Endothelial cell of umbilical vein (primary cell): ENCODE data around the gene CYP11A1. TPM values are rescaled to one million over a fixed set of nuclear protein-coding genes. Genes with fewer than 3 reads are reported as not detected.

Source experiments
- BruUV-seq: library from RNA; stranded (reverse); fragments of 400-500 nt; replicated peaks from 2 replicates; lab custom pipeline; 2021; lab: Mats Ljungman, UMichigan
- CTCF ChIA-PET: fragments of 300-600, 350-600 bp; sonication (Branson Sonifier 250); formaldehyde crosslinking; loops from one replicate; lab custom pipeline; 2021; ENCODE audit warnings: antibody characterized with exemption, inconsistent platforms; lab: Charles Lee
- POLR2A ChIA-PET: fragments of 300-600, 350-600 bp; sonication (Branson Sonifier 250); formaldehyde crosslinking; loops from one replicate; lab custom pipeline; 2021; ENCODE audit warnings: antibody characterized with exemption, inconsistent platforms; lab: Charles Lee
- DNase-seq: peaks from one replicate; pipeline ENCODE4 v3.0.0-alpha.2; 2011; ENCODE audit warnings: low read depth, low spot score
- FAIRE-seq: peaks from 2 replicates; lab custom pipeline; 2011; peaks lifted over from hg19 to GRCh38; lab: Jason Lieb, UNC
- H2AFZ ChIP-seq: 2 replicates; pipeline ENCODE4 v1.6.0; 2012; ENCODE audit warnings: low read depth, low read length, control low read depth, inconsistent platforms
- H3K27ac ChIP-seq: 2 replicates; pipeline ENCODE4 v1.5.1; 2011; ENCODE audit warnings: low read depth, mild to moderate bottlenecking, control low read depth, low read length, moderate library complexity; ENCODE audit not compliant: insufficient read depth
- H3K27me3 ChIP-seq, 2 experiments: 2 replicates each; pipeline versions ENCODE4 v1.6.0 to v1.6.1; 2011; ENCODE audit warnings: low read length in 2 of 2, mixed read lengths in 1 of 2; ENCODE audit not compliant: control insufficient read depth in 2 of 2, insufficient read depth in 2 of 2
- H3K36me3 ChIP-seq, 2 experiments: 2 replicates in 1 of 2; 3 replicates in 1 of 2; pipeline ENCODE4 v1.5.1; 2011; ENCODE audit warnings: low read length in 2 of 2, mild to moderate bottlenecking in 1 of 2, moderate library complexity in 1 of 2; ENCODE audit not compliant: control insufficient read depth in 2 of 2, insufficient read depth in 2 of 2; ENCODE audit errors: extremely low read depth in 1 of 2
- H3K4me1 ChIP-seq: 3 replicates; pipeline ENCODE4 v1.5.1; 2011; ENCODE audit warnings: mild to moderate bottlenecking, low read length; ENCODE audit not compliant: control insufficient read depth, insufficient read depth; ENCODE audit errors: extremely low read depth
- H3K4me2 ChIP-seq: 2 replicates; pipeline ENCODE4 v1.6.1; 2011; ENCODE audit warnings: low read length, control low read depth, mixed read lengths; ENCODE audit not compliant: insufficient read depth
- H3K4me3 ChIP-seq, 3 experiments: fragments of 200-600 bp in 1 of 3; sonication (generic), shearing (Covaris generic) in 1 of 3; replicated peaks in 1 of 3; 2 replicates each; pipeline ENCODE4 v1.5.1; 2011 to 2016; ENCODE audit warnings: control low read depth in 3 of 3, low read length in 3 of 3, mild to moderate bottlenecking in 2 of 3, inconsistent platforms in 1 of 3, low read depth in 1 of 3, moderate library complexity in 1 of 3; ENCODE audit not compliant: insufficient read depth in 1 of 3
- H3K79me2 ChIP-seq: 2 replicates; pipeline ENCODE4 v1.6.0; 2012; ENCODE audit warnings: low read length, inconsistent platforms; ENCODE audit not compliant: control insufficient read depth, insufficient read depth
- H3K9ac ChIP-seq: replicated peaks from 2 replicates; pipeline ENCODE3; 2011; ENCODE audit warnings: low read length, control low read depth; ENCODE audit not compliant: insufficient read depth; ENCODE audit errors: extremely low read depth
- H3K9me1 ChIP-seq: replicated peaks from 3 replicates; pipeline ENCODE4 v1.6.0; 2011; ENCODE audit warnings: mild to moderate bottlenecking, low read length; ENCODE audit not compliant: control insufficient read depth, insufficient read depth; ENCODE audit errors: extremely low read depth
- H3K9me3 ChIP-seq: replicated peaks from 2 replicates; pipeline ENCODE4 v1.5.1; 2012; ENCODE audit warnings: low read length, inconsistent platforms; ENCODE audit not compliant: control insufficient read depth, insufficient read depth
- H4K20me1 ChIP-seq: replicated peaks from 2 replicates; pipeline ENCODE3; 2011; ENCODE audit warnings: mild to moderate bottlenecking, low read length; ENCODE audit not compliant: control insufficient read depth, insufficient read depth; ENCODE audit errors: extremely low read depth
- FOS ChIP-seq: IDR thresholded peaks from 2 replicates; pipeline ENCODE4 v1.6.1; 2011; ENCODE audit warnings: mild to moderate bottlenecking, low read length, moderate library complexity, borderline replicate concordance; ENCODE audit not compliant: insufficient read depth
- JUN ChIP-seq: IDR thresholded peaks from 2 replicates; pipeline ENCODE4 v1.6.1; 2011; ENCODE audit warnings: borderline replicate concordance, low read depth; ENCODE audit not compliant: insufficient read length, insufficient read depth
- MAX ChIP-seq: IDR thresholded peaks from 2 replicates; pipeline ENCODE4 v1.6.1; 2011; ENCODE audit not compliant: insufficient read depth, insufficient read length
- MYC ChIP-seq: IDR thresholded peaks from one replicate; pipeline ENCODE4 v1.6.1; 2011; ENCODE audit warnings: mild to moderate bottlenecking, low read depth, low read length
- dilution Hi-C: fragments of 300-500 bp; cut with MboI; formaldehyde crosslinking; loops from one replicate; pipeline ENCODE4 v1.15.0; 2019; ENCODE audit warnings: low sequenced_read_pairs; ENCODE audit not compliant: extremely low pct_ligation_motif_present
- intact Hi-C: fragments of 100-400 bp; cut with micrococcal nuclease; formaldehyde crosslinking; loops from one replicate; pipeline ENCODE4 v1.10.0; 2022
- polyA plus RNA-seq, 4 experiments: library from polyadenylated mRNA; depleted of rRNA in 3 of 4; stranded (reverse) in 3 of 4; unstranded in 1 of 4; fragments of >200 nt; gene quantifications; 2 replicates each; pipeline versions ENCODE4 v1.2.1 to v1.2.3, GENCODE V29; 2011 to 2012; ENCODE audit warnings: missing spikeins in 1 of 4
- total RNA-seq: library from RNA; stranded (reverse); gene quantifications from 2 replicates; pipeline ENCODE4 v1.2.3, GENCODE V29; 2021
- TF ChIP-seq, protein P1 (sequence below), 2 donors: IDR thresholded peaks; 1 replicate in 1 of 2; 2 replicates in 1 of 2; pipeline ENCODE4 v1.5.1; 2011; ENCODE audit warnings: low read length in 2 of 2, mild to moderate bottlenecking in 2 of 2, moderate library complexity in 2 of 2, control low read depth in 1 of 2, inconsistent platforms in 1 of 2, low read depth in 1 of 2; ENCODE audit not compliant: insufficient read depth in 1 of 2; ENCODE audit errors: extremely low read depth in 1 of 2

CYP11A1 gene
- total and polyA plus RNA-seq, 2 donors (not counting 3 experiments of a cell fraction or from before 2014, with no cell fraction given), result 0.08 TPM; not detected in 1

DNA sequence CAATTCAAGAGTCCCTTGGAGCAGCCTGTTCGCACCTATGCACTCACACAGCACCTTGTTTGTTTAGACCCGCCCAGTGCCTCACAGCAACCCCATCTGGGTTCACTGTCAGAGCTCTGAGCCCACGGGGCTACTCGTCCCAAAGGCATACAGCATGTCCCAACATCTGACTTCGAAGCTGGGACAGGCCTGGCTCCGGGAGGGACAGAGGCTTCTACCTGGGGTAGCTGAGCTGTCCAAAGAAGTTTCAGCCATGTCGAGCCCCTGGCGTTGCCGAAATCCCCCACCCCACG is 28.6 kb upstream of the CYP11A1 start:
- ChIA-PET POLR2A (no interaction called here), CTCF (interaction anchor here (1.3 kb wide), 1 partner anchor 12 kb away, joined by 3 read pairs; no protein-coding TSS in a partner anchor)
- BruUV-seq, result no TSS peak
- TF ChIP-seq MAX (no peak), FOS (no peak), JUN (no peak)
- no peaks in the 10 kb centered on the region for H3K27me3 ChIP-seq
- no peaks in the 10 kb centered on the region for H3K9me3 ChIP-seq
- no peaks in the 10 kb centered on the region for H3K9me1 ChIP-seq
- H3K4me3 ChIP-seq, result no peak overlapping the region
- DNase-seq (no peak), FAIRE-seq (no peak)
- peaks cover 3% of the 10 kb centered on the region for H3K4me1 ChIP-seq
- H2AFZ ChIP-seq, result no peak overlapping the region
- no peak overlapping the region for H3K27ac ChIP-seq
- no peaks in the 10 kb centered on the region for H3K36me3 ChIP-seq
- intact Hi-C loops, result no loop called here
- no peak overlapping the region for H3K9ac ChIP-seq
- H3K79me2 ChIP-seq, result no peaks in the 10 kb centered on the region
- no peak overlapping the region for H3K4me2 ChIP-seq
- dilution Hi-C loops, result no loop called here
- no peaks in the 10 kb centered on the region for H4K20me1 ChIP-seq

GRCh38 chr15:74395319-74396145 is 28.1 kb upstream of the CYP11A1 start:
- Histone ChIP-seq H3K4me1 (peaks cover 3% of the 10 kb centered on the region), H3K9ac (no peak overlapping the region), H3K27me3 (no peaks in the 10 kb centered on the region), H3K27ac (no peak overlapping the region), H3K9me3 (no peaks in the 10 kb centered on the region), H3K4me3 (no peak overlapping the region), H2AFZ (no peak overlapping the region), H4K20me1 (no peaks in the 10 kb centered on the region), H3K36me3 (no peaks in the 10 kb centered on the region), H3K4me2 (no peak overlapping the region), H3K79me2 (no peaks in the 10 kb centered on the region), H3K9me1 (no peaks in the 10 kb centered on the region)
- no TSS peak for BruUV-seq
- POLR2A ChIA-PET, result no interaction called here
- intact Hi-C loops, result no loop called here
- DNase-seq (no peak), FAIRE-seq (no peak)
- CTCF ChIA-PET, result interaction anchor here (1.3 kb wide), 1 partner anchor 11 kb away, joined by 3 read pairs; no protein-coding TSS in a partner anchor
- TF ChIP-seq MYC (no peak), JUN (no peak), MAX (no peak)
- TF ChIP-seq, protein P1, sequence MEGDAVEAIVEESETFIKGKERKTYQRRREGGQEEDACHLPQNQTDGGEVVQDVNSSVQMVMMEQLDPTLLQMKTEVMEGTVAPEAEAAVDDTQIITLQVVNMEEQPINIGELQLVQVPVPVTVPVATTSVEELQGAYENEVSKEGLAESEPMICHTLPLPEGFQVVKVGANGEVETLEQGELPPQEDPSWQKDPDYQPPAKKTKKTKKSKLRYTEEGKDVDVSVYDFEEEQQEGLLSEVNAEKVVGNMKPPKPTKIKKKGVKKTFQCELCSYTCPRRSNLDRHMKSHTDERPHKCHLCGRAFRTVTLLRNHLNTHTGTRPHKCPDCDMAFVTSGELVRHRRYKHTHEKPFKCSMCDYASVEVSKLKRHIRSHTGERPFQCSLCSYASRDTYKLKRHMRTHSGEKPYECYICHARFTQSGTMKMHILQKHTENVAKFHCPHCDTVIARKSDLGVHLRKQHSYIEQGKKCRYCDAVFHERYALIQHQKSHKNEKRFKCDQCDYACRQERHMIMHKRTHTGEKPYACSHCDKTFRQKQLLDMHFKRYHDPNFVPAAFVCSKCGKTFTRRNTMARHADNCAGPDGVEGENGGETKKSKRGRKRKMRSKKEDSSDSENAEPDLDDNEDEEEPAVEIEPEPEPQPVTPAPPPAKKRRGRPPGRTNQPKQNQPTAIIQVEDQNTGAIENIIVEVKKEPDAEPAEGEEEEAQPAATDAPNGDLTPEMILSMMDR (IDR thresholded peaks at IDR 0.05; ENCODE audit: extremely low read depth in 1 of 2, insufficient read depth in 1 of 2, low read depth in 1 of 2, low read length in 2 of 2), result no peak
- dilution Hi-C loops, result no loop called here
